Spinal cord (tissue), 10 donors: ENCODE results near the gene PCBP2. TPM values are rescaled to one million over a fixed set of nuclear protein-coding genes. Genes with fewer than 3 reads are reported as not detected.

Source experiments
- DNase-seq, 6 donors: peaks; one replicate each; pipeline versions ENCODE4 v3.0.0 to v3.0.0-alpha.2; 2013 to 2015; ENCODE audit warnings: low spot score in 6 of 6, low read depth in 4 of 6
- H3K27ac ChIP-seq: one replicate; pipeline ENCODE4 v1.5.1; 2013; ENCODE audit warnings: low read depth, low read length, control low read depth
- H3K27me3 ChIP-seq: one replicate; pipeline ENCODE4 v1.6.1; 2013; ENCODE audit warnings: low read length; ENCODE audit not compliant: control insufficient read depth, insufficient read depth
- H3K36me3 ChIP-seq: one replicate; pipeline ENCODE4 v1.6.1; 2013; ENCODE audit warnings: low read length; ENCODE audit not compliant: control insufficient read depth, insufficient read depth
- H3K4me1 ChIP-seq: one replicate; pipeline ENCODE4 v1.6.1; 2013; ENCODE audit warnings: low read length; ENCODE audit not compliant: control insufficient read depth, insufficient read depth
- H3K4me3 ChIP-seq: one replicate; pipeline ENCODE4 v1.5.1; 2013; ENCODE audit warnings: low read depth, low read length, control low read depth
- H3K9me3 ChIP-seq: one replicate; pipeline ENCODE4 v1.6.1; 2013; ENCODE audit warnings: low read length; ENCODE audit not compliant: control insufficient read depth, insufficient read depth
- WGBS: methylation state at CpG from one replicate; pipeline ENCODE4 v1.1.5; 2013; ENCODE audit warnings: missing lambda C conversion rate; ENCODE audit not compliant: insufficient coverage; 5-methylcytosine and 5-hydroxymethylcytosine counted together
- polyA plus RNA-seq, 2 donors: library from polyadenylated mRNA; unstranded; fragments of 120-200 nt; gene quantifications; one replicate each; pipeline ENCODE4 v1.2.1, GENCODE V29; 2013; ENCODE audit not compliant: insufficient read length in 2 of 2
- total RNA-seq, 2 donors: library from RNA; depleted of rRNA in 1 of 2; stranded (reverse); fragments of 120-200 nt in 1 of 2; fragments of >200 nt in 1 of 2; gene quantifications; one replicate each; pipeline versions ENCODE4 v1.2.3 to v1.2.4, GENCODE V29; 2013 to 2014
- donor health status: healthy.

PCBP2 gene
- total and polyA plus RNA-seq, 4 donors, result 287 to 700 (median 525) TPM

DNA sequence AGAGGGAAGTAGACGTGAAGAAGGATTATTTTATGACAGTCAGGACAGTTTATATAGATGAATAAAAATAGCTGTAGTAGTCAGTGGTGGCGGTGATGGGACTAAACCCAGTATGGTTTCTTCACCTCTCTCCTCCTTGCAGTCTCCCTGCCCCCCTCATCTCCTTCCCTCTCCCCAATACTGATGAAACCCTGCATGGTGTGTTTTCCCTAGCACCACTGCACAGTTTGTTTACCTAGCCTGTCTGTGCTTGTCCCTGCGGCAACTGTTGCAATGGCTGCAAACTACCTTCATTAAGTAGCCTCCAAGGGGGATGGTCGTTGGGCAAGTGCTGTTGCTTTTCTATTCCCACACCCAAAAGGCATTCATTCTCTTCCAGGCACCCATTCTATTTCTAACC lies 14.7 kb downstream of the PCBP2 start:
- H3K4me1 ChIP-seq, result no peaks in the 10 kb centered on the region
- H3K9me3 ChIP-seq, result no peaks in the 10 kb centered on the region
- no peak overlapping the region for H3K4me3 ChIP-seq
- H3K36me3 ChIP-seq, result peaks cover 67% of the 10 kb centered on the region
- no peaks in the 10 kb centered on the region for H3K27me3 ChIP-seq
- DNase-seq, result no peak
- no peak overlapping the region for H3K27ac ChIP-seq
- 63% methylated on average over 3 of the region's 4 CpGs for WGBS

DNA sequence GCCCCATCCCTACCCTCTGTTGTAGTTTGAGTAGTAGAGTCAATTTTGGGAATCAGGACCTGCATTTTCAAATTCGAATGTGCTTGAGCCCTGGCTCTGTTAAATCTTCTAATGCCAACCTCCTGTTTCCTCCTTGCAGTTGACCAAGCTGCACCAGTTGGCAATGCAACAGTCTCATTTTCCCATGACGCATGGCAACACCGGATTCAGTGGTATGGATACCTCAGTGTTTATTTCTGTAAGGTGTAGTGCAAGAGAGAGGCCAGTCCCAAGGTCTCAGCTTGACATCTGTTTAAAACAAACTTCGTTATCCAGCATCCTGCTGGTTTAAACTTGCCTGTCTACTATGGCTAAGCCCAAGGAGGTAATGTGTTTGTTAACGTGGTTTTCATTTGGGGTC lies 15.2 kb downstream of the PCBP2 start:
- no peak for DNase-seq
- WGBS, result 100% methylated on average over 2 of the region's 5 CpGs
- Histone ChIP-seq H3K27ac (no peak overlapping the region), H3K4me3 (no peak overlapping the region), H3K27me3 (no peaks in the 10 kb centered on the region), H3K36me3 (peaks cover 69% of the 10 kb centered on the region), H3K4me1 (no peaks in the 10 kb centered on the region), H3K9me3 (no peaks in the 10 kb centered on the region)

DNA sequence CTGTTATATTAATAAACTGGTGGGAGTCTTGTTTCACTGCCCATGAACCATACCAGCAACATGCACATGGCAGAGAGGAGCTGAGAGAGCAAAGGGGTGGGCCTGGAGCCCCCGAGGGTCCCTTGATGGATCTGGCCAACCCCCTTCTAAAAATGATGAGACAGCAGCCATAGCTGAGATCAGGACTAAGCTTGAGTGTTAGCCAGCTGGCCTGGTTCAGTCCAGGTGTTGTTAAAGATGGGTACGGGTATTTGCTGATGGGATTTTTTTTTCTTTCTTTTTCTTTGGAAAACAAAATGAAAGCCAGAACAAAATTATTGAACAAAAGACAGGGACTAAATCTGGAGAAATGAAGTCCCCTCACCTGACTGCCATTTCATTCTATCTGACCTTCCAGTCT lies 16.0 kb downstream of the PCBP2 start:
- Histone ChIP-seq H3K9me3 (no peaks in the 10 kb centered on the region), H3K36me3 (peaks cover 64% of the 10 kb centered on the region), H3K27me3 (no peaks in the 10 kb centered on the region), H3K4me3 (no peak overlapping the region), H3K4me1 (no peaks in the 10 kb centered on the region), H3K27ac (no peak overlapping the region)
- WGBS, result 100% methylated on average over 1 of the region's 2 CpGs
- no peak for DNase-seq

DNA sequence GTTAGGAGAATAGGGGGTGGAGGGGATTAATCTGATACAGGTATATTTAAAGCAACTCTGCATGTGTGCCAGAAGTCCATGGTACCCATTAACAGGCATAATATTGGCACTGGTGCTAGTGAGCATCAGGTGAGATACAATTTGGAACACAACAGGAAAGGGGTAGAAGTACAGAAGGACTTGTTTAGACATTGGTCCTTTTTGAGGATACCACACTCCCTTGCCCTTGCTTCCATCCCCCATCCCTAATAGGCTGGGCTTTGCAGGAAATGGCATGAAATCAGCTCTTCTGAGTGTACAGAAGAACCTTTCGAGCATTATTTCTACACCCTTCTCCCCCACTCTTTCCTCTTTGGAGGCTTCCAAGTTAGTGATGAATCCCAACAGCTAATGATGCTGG lies 16.4 kb downstream of the PCBP2 start:
- H3K4me1 ChIP-seq, result no peaks in the 10 kb centered on the region
- 83% methylated on average over 1 of the region's 1 CpG for WGBS
- H3K4me3 ChIP-seq, result no peak overlapping the region
- no peak overlapping the region for H3K27ac ChIP-seq
- no peaks in the 10 kb centered on the region for H3K9me3 ChIP-seq
- no peaks in the 10 kb centered on the region for H3K27me3 ChIP-seq
- DNase-seq, result no peak
- peaks cover 66% of the 10 kb centered on the region for H3K36me3 ChIP-seq

DNA sequence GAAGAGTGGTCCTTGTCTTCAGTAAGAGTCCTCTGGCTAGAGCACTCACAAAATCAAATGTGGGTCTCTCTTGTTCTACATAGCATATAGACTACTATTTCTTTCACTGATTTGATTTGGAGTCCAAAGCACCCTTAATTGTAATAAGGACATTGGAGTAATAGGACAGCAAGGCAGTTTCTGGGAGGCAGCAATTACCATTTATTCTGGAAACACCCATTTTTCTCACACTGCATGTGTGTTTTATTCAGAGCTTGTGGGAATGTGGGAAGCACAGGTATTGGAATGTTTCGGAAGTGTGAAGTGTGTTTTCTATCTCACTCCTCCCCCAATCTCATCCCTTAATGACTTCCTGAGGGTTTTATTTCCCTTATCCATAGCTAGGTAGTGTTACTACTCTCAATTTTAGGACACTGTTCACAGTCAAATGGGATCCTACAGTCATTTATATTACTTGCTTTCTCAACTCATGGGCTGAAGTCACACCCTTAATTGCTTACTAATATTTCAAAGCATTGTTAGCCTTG lies 20.2 kb downstream of the PCBP2 start:
- Histone ChIP-seq H3K9me3 (no peaks in the 10 kb centered on the region), H3K36me3 (peaks cover 73% of the 10 kb centered on the region), H3K27ac (no peak overlapping the region), H3K4me3 (no peak overlapping the region), H3K4me1 (no peaks in the 10 kb centered on the region), H3K27me3 (no peaks in the 10 kb centered on the region)
- no CpG with 5 or more reads among the region's 1 CpG for WGBS
- no peak for DNase-seq

DNA sequence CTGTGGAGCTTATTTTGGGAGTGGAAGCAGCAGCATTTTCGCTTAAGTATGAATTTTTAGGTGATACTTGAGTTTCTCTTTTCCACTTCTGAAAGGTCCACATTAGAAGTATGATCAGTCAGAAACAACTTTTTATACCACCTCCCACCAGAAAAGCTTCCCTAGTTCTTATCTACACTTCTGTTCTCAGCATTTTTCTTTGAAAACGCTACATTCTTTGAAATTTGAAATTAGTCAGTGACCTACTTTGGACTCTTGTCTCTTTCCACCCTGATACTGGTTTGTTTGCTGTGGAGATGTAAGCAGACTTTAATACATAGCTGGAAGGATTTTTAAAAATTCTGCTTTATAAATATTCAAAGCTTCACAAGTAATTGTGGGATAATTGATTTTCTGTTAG lies 22.2 kb downstream of the PCBP2 start:
- no peak overlapping the region for H3K4me3 ChIP-seq
- H3K36me3 ChIP-seq, result peaks cover 66% of the 10 kb centered on the region
- no peak overlapping the region for H3K27ac ChIP-seq
- no peaks in the 10 kb centered on the region for H3K9me3 ChIP-seq
- no CpG with 5 or more reads among the region's 2 CpGs for WGBS
- H3K27me3 ChIP-seq, result no peaks in the 10 kb centered on the region
- DNase-seq, result no peak
- no peaks in the 10 kb centered on the region for H3K4me1 ChIP-seq

DNA sequence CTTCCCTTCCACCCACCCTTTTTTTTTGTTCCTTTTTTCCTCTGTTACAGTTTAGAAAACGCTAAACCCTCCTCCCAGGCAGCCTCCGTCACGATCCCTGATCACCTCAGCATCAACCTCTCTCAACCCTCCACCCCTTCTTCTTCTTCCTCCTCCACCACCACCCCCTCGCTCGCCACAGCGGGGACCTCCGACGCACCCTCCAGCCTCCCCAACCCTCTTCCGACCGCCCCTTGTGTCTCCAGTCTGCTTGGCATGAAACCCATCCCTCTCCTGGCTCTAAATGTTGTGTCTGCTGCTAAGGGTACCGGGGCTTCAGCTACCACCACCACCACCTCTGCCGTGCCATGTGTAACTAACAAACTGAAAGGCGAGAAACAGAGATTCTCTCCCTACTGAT lies 22.9 kb downstream of the PCBP2 start:
- WGBS, result 75% methylated on average over 11 of the region's 13 CpGs
- Histone ChIP-seq H3K27ac (no peak overlapping the region), H3K4me3 (no peak overlapping the region), H3K9me3 (no peaks in the 10 kb centered on the region), H3K4me1 (no peaks in the 10 kb centered on the region), H3K36me3 (peaks cover 60% of the 10 kb centered on the region), H3K27me3 (no peaks in the 10 kb centered on the region)
- no peak for DNase-seq

DNA sequence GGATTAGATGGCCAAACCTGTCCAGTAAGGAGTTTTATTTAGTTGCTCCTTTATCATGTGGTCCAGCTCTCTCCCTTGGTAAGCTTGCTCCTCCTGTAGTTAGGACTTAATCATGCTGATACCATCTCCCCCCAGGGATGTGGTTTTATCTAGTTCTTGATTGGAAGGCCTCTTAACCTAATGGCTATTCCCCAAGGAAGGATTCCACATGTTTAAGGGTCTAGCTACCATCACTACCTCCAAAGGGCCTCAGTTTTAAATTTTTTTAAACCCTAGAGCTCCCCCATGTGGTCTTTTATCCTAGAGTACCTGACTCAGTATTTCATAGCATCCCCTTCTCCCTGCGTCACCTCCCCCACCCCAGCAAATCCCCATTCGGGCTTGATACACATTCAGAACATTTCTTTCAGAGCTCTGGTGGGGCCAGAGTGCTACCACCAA lies 24.9 kb downstream of the PCBP2 start:
- H3K36me3 ChIP-seq, result peaks cover 62% of the 10 kb centered on the region
- no peaks in the 10 kb centered on the region for H3K27me3 ChIP-seq
- peak in 1 of 6 donors; percentile 50 for DNase-seq
- 54% methylated on average over 2 of the region's 2 CpGs for WGBS
- H3K4me3 ChIP-seq, result no peak overlapping the region
- no peaks in the 10 kb centered on the region for H3K9me3 ChIP-seq
- H3K27ac ChIP-seq, result no peak overlapping the region
- H3K4me1 ChIP-seq, result no peaks in the 10 kb centered on the region

DNA sequence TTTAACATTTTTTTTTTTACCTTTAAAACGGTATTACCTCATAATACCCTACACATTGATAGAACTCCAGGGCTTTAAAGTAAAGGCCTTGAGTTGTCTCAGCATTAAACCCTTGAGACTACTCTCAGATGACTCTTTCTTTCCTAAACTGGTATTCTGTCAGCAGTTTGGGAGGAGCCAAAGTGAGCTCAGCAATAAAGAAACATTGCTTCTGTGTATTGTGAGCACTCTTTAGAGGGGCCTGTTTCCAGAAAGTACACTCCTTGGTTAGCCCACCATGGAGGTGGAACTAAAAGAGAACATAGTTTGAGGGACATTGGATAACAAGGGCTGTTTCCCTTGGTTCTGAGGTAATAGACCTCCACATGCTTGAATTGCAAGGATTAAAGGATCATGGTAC lies 27.0 kb downstream of the PCBP2 start:
- Histone ChIP-seq H3K36me3 (peaks cover 71% of the 10 kb centered on the region), H3K27me3 (no peaks in the 10 kb centered on the region), H3K4me3 (no peak overlapping the region), H3K4me1 (no peaks in the 10 kb centered on the region), H3K9me3 (no peaks in the 10 kb centered on the region), H3K27ac (no peak overlapping the region)
- no CpG with 5 or more reads among the region's 1 CpG for WGBS
- no peak for DNase-seq

DNA sequence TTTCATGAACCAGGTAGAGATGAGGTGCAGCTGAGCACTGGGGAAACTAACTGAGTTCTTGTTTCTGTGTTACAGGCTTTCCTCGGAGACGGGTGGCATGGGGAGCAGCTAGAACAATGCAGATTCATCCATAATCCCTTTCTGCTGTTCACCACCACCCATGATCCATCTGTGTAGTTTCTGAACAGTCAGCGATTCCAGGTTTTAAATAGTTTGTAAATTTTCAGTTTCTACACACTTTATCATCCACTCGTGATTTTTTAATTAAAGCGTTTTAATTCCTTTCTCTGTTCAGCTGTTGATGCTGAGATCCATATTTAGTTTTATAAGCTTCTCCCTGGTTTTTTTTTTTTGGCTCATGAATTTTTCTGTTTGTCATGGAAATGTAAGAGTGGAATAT lies 27.4 kb downstream of the PCBP2 start:
- no peaks in the 10 kb centered on the region for H3K9me3 ChIP-seq
- no peak overlapping the region for H3K27ac ChIP-seq

More for the DNA sequence above, 27.4 kb downstream of the PCBP2 start:
- no peak overlapping the region for H3K4me3 ChIP-seq
- H3K36me3 ChIP-seq, result peaks cover 71% of the 10 kb centered on the region
- WGBS, result no CpG with 5 or more reads among the region's 5 CpGs
- DNase-seq, result no peak
- H3K4me1 ChIP-seq, result no peaks in the 10 kb centered on the region
- no peaks in the 10 kb centered on the region for H3K27me3 ChIP-seq
